22Rv1 (cell line): ENCODE results near the gene BRF1.

ENCODE experiments used
- H3K27ac ChIP-seq: fragments of 450-650 bp; 2 replicates; pipeline ENCODE4 v1.5.1; 2017
- CTCF ChIP-seq: fragments of 450-650 bp; IDR thresholded peaks from 2 replicates; pipeline ENCODE4 v1.5.1; 2017; ENCODE audit warnings: mild to moderate bottlenecking
- ZFX ChIP-seq: fragments of 450-650 bp; IDR thresholded peaks from 2 replicates; pipeline ENCODE4 v1.6.1; 2017; ENCODE audit warnings: antibody characterized with exemption, borderline replicate concordance

Gene BRF1

GRCh38 chr14:105178069-105178867 is 122.5 kb downstream of the BRF1 start:
- TF ChIP-seq ZFX (no peak), CTCF (no peak)
- no peak overlapping the region for H3K27ac ChIP-seq

- TF ChIP-seq ZFX (no peak), CTCF (no peak)
- H3K27ac ChIP-seq, result no peak overlapping the region
Observed at GRCh38 chr14:105177082-105177481, 123.7 kb downstream of the BRF1 start.

GRCh38 chr14:105176513-105176912 is 124.3 kb downstream of the BRF1 start:
- no peak overlapping the region for H3K27ac ChIP-seq
- TF ChIP-seq CTCF (no peak), ZFX (no peak)

GRCh38 chr14:105173901-105174894 is 126.6 kb downstream of the BRF1 start:
- TF ChIP-seq ZFX (no peak), CTCF (no peak)

GRCh38 chr14:105173145-105173544 is 127.7 kb downstream of the BRF1 start:
- no peak overlapping the region for H3K27ac ChIP-seq
- TF ChIP-seq CTCF (no peak), ZFX (no peak)

More at GRCh38 chr14:105173901-105174894, 126.6 kb downstream of the BRF1 start:
- no peak overlapping the region for H3K27ac ChIP-seq

GRCh38 chr14:105172476-105172875 is 128.3 kb downstream of the BRF1 start:
- no peak for TF ChIP-seq ZFX
- TF ChIP-seq CTCF, result no peak
- no peak overlapping the region for H3K27ac ChIP-seq
